GM19397 (cell line): Measurements from ENCODE around the gene KLHL29.

Experiments
- ATAC-seq: cut with Tn5 transposase; IDR thresholded peaks from one replicate; pipeline ENCODE4 v1.9.1; 2021; ENCODE audit warnings: mild to moderate bottlenecking, moderate library complexity; ENCODE audit not compliant: unreplicated experiment

The KLHL29 gene

GRCh38 chr2:23640711-23641110, 255.7 kb downstream of the KLHL29 start:
- ATAC-seq = no peak

DNA sequence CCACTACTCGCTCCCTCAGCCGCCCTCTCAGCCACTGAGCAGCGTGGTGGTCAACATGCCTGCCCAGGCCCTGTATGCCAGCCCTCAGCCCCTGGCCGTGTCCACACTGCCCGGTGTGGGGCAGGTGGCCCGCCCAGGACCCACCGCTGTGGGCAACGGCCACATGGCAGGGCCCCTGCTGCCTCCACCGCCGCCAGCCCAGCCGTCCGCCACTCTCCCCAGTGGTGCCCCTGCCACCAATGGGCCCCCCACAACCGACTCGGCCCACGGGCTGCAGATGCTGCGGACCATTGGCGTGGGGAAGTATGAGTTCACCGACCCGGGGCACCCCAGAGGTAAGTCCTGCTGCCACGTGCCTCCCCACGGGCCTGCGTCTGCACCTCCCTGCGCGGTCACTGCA, 257.5 kb downstream of the KLHL29 start:
- no peak for ATAC-seq

GRCh38 chr2:23645230-23645808, 260.3 kb downstream of the KLHL29 start:
- no peak for ATAC-seq

DNA sequence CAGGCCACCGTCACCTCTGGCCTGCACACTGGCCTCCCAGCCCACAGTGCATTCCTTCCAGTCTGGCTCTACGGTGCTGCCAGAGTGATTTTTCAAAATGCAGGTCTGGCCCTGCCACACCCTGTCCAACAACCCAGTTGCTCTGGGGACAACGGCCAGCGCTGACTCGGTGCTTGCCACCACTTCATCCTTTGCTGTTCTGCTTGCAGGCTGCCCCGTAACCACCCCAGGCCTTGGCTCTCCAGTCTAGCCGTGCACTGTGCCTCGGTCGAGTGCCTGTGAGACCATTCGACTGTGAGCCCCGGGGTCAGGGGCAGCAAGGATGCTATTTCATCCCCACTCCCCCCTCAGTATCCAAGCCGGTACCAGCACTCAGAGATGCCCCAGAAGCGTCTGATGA, 262.6 kb downstream of the KLHL29 start:
- ATAC-seq = no peak

DNA sequence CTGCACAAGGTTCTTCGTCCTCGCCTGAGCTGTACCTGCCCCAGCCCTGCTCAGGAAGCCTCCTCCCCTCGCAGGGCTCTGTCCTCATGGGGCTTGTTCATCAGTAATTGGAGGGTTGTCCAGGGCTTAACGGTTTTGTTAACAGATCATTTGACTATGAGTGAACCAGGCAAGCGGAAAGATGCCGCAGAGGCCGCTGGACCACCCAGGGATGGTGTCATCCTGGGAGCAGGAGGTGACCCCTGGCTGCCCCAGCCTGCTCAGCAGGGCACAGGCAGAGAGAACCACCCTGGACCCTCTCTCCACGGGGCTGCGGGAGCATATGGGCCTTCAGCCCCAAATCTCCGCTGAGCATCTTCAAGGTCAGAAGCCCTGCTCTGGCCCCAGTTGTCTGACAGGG, 264.3 kb downstream of the KLHL29 start:
- no peak for ATAC-seq

DNA sequence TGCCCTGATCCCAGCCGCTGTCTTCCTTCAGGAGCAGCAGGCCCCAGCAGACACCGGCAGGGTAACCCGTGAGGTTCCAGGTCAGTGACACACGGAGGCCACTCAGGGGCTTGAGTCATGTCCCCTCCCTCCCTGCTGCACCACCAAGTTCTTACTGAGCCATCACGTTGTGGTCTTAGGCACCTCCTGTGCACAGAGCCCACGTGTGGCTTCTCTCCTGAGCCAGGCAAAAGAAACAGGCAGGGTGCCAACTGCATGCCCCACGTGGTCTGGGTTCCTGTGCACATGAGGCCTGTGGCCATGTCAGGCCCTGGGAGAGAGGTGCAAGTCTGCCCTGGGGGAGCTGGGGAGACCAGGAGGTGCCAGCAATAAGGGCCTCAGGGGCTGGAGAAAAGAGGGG, 264.8 kb downstream of the KLHL29 start:
- ATAC-seq = no peak

- ATAC-seq = no peak
Observed at GRCh38 chr2:23651187-23652080, 266.5 kb downstream of the KLHL29 start.

DNA sequence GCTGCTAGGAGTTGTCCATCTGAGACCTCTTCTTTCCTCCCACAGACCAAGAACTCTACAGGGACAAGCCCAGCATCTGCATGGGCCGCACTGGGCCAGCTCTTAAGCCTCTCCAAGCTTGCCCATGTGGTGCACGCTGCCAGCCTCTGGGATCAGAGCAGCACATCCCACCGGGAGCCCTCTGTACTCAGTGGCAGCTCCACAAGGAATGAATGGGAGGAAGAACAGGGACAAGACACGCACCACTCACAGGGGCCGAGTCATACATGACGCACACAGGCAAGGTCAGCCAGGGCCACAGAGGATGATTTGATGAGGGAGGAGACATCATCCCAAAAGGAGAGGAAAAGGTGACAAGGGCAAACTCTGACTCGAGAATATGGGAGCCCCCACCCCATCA, 268.3 kb downstream of the KLHL29 start:
- no peak for ATAC-seq

- ATAC-seq = no peak
Observed at GRCh38 chr2:23654756-23655155, 269.8 kb downstream of the KLHL29 start.

DNA sequence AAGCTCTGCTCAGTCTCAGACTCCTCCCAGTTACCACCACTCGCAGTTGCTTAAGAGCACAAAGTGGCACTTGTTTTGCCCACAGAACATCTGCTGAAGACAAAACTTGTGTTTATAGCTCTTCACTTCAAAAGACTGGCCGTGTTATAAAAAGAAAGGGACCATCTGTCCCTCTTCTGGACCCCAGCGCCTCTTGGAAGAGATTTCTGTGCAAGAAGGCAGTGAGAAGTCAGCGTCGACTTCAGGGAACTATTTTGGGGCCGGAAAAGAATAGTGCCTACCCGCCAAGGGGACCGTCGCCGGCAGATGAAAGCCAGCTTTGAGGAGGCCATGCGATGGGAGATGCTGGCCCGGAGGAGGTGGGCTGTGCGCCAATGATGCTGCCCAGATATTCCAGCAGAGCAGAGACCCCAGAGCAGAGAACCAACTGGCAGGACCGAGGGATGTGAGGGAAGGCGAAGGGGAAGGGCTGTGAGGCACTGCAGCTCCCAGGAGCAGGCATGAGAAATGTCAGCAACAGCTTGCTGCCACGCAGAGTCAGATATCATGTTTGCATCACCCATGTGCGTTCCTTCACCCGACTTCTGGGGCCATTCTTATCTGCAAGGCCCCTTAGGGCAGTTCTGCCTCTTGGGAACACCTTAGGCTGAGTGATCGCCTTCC, 271.1 kb downstream of the KLHL29 start:
- no peak for ATAC-seq

GRCh38 chr2:23656597-23656973, 271.6 kb downstream of the KLHL29 start:
- no peak for ATAC-seq

DNA sequence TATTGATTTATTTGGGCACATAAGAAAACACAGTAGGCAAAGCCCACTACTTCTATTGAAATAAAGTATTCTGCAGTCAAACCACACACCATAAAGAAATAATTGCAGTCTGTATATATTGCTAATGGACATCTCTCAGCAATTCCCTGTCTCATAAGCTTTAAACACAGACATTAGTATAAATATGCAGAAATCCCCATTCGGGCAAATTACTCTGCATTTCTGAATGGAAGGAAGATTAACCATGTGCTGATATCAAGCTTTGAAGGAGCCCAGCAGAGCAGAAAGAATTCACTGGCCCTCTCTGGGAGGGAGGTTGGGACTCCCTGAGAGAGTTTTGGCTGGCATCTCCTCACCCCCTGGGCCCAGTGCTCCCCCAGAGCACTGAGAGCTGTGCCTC, 272.4 kb downstream of the KLHL29 start:
- ATAC-seq = no peak

GRCh38 chr2:23657934-23658333, 273.0 kb downstream of the KLHL29 start:
- ATAC-seq = no peak

DNA sequence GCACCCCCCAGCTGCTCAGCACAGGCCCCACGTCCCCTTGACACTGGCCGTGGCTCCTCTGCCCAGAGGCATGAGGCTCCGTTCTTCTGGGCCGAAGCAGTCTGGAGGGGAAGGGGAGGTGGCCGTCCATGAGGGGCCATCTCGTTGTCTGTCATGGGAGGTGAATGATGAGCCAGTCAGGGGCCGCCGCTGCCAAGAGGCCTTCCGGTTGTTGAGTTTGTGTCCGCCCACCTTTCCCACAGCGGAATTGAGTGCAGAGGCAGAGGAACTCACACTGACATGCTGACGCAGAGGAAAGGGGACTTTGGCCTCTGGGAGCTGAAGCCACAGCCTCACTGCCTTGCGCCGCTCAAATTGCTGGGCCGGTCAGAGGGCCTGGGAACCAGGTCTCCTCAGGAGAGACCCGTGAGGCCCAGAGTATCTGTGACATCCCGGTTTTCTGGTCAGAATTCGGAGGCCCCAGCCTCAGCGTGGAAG, 273.5 kb downstream of the KLHL29 start:
- no peak for ATAC-seq

DNA sequence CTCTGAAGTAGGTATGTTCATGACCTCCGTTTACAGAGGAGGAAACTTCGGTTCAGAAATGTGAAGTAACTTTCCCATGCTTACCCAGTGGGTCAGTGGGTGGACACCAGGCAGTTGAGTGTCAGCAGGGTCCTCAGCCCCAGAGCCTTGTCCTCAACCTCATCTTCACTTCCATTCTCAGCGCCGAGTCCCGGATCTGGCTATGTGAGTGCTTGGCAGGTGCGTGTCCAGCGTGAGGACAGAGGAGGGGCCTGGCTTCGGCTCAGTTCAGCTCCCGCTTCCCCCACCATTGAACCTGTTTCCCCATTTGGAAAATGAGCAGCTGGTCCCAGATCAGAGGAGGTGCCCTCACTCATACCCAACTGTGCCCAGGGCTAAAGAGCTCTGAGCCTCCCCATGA, 274.3 kb downstream of the KLHL29 start:
- no peak for ATAC-seq

GRCh38 chr2:23659773-23660172, 274.8 kb downstream of the KLHL29 start:
- no peak for ATAC-seq

- ATAC-seq = no peak
Observed at GRCh38 chr2:23660237-23660636, 275.3 kb downstream of the KLHL29 start.

DNA sequence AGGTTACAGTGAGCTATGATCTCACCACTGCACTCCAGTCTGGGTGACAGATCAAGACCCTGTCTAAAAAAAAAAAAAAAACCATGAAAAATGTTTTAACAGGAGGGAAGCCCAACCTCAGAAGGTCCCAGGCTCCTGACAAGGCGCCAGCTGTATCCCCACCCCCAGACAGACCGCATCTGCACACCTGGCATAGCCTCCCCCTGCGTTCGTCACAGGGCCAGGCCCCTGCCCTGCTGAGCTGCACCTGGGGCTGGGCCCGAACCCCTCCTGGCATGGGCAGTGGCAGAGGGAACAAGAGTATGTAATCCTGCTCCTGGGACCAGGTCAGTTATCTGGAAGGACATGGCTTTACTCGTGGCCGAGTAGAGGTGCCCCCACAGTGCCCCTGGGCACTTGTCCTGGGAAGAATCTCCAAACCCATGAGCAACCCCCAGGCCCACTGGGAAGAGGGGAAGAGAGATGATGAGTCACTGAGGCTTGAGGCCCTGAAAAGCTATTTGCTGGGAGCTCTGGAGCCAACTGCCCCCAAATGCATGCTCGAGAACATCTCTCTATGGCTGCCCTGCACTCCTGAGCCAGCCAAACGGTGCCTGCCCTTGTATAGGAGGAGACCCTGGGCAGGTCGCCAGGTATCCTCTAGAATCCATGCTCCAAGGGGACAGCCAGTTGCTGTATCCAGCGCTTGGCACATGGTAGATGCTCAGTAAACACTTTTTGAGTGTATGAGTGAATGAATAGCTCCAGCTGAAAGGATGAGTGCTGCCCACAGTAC, 276.5 kb downstream of the KLHL29 start:
- ATAC-seq = no peak

GRCh38 chr2:23662466-23662865, 277.5 kb downstream of the KLHL29 start:
- ATAC-seq = no peak

- no peak for ATAC-seq
Observed at GRCh38 chr2:23662941-23663920, 278.3 kb downstream of the KLHL29 start.
